Natural killer cell treated with Interleukin-12 subunit alpha and Interleukin-12 subunit beta and Interleukin-15 and Interleukin-18, amount 100 ng/mL, for 72 hours (primary cell): ENCODE results near the gene CHCHD3. TPM values are rescaled to one million over a fixed set of nuclear protein-coding genes. Genes with fewer than 3 reads are reported as not detected.
A peak's percentile ranks its signal among the peaks of the same experiment; 100 is the strongest.

Source experiments
- ATAC-seq, 2 donors: fragments of 150-1000 bp; cut with Tn5 transposase in 1 of 2; sonication (Bioruptor Pico), chemical (Tn5 transposase) in 1 of 2; 2 replicates each; pipeline ENCODE4 v1.10.0; 2021
- DNase-seq: peaks from one replicate; pipeline ENCODE4 v3.0.0; 2022; ENCODE audit warnings: low spot score
- H3K27ac Mint-ChIP-seq, 2 donors: 1 replicate in 1 of 2; 2 replicates in 1 of 2; pipeline ENCODE4 v1.8.0; 2022; ENCODE audit warnings: mixed read lengths in 2 of 2, mild to moderate bottlenecking in 1 of 2, moderate library complexity in 1 of 2
- H3K27me3 Mint-ChIP-seq, 2 donors: 1 replicate in 1 of 2; 2 replicates in 1 of 2; pipeline ENCODE4 v1.8.0; 2022; ENCODE audit warnings: mixed read lengths in 2 of 2
- H3K36me3 Mint-ChIP-seq: one replicate; pipeline ENCODE4 v1.8.0; 2022; ENCODE audit warnings: mixed read lengths
- H3K4me1 Mint-ChIP-seq, 2 donors: 1 replicate in 1 of 2; 2 replicates in 1 of 2; pipeline ENCODE4 v1.8.0; 2022; ENCODE audit warnings: low read depth in 2 of 2, mixed read lengths in 2 of 2, mild to moderate bottlenecking in 1 of 2
- H3K4me3 Mint-ChIP-seq: one replicate; pipeline ENCODE4 v1.8.0; 2022; ENCODE audit warnings: mixed read lengths
- H3K9me3 Mint-ChIP-seq: 2 replicates; pipeline ENCODE4 v1.8.0; 2022; ENCODE audit warnings: mixed read lengths
- total RNA-seq, 2 donors: library from RNA; stranded (reverse); gene quantifications; one replicate each; pipeline ENCODE4 v1.2.3, GENCODE V29; 2022

The CHCHD3 gene
- total RNA-seq, 2 donors from 2014 or later = 58.8 to 96.1 TPM

GRCh38 chr7:133064082-133064820, 17.6 kb downstream of the CHCHD3 start:
- DNase-seq = no peak
- ATAC-seq = no peak

GRCh38 chr7:133061792-133062191, 20.1 kb downstream of the CHCHD3 start:
- ATAC-seq (no peak), DNase-seq (no peak)
- peaks cover 3% of the 10 kb centered on the region for H3K9me3 Mint-ChIP-seq
- no peak overlapping the region for H3K4me3 Mint-ChIP-seq
- no peak overlapping the region for H3K27ac Mint-ChIP-seq
- H3K36me3 Mint-ChIP-seq = peaks cover 9% of the 10 kb centered on the region
- no peaks in the 10 kb centered on the region for H3K27me3 Mint-ChIP-seq
- peaks cover 25 to 32% of the 10 kb centered on the region in 2 donors for H3K4me1 Mint-ChIP-seq

More at GRCh38 chr7:133064082-133064820, 17.6 kb downstream of the CHCHD3 start:
- Mint-ChIP-seq H3K4me3 (no peak overlapping the region), H3K4me1 (peaks cover 21 to 27% of the 10 kb centered on the region in 2 donors), H3K9me3 (peaks cover 3% of the 10 kb centered on the region), H3K27me3 (no peaks in the 10 kb centered on the region), H3K36me3 (peaks cover 23% of the 10 kb centered on the region), H3K27ac (no peak overlapping the region)

- Mint-ChIP-seq H3K4me1 (peaks cover 29 to 30% of the 10 kb centered on the region in 2 donors), H3K27me3 (no peaks in the 10 kb centered on the region), H3K9me3 (peaks cover 3% of the 10 kb centered on the region), H3K27ac (no peak overlapping the region), H3K4me3 (no peak overlapping the region), H3K36me3 (peaks cover 5% of the 10 kb centered on the region)
- no peak for ATAC-seq
- no peak for DNase-seq
Measured at GRCh38 chr7:133061357-133061756, 20.5 kb downstream of the CHCHD3 start.

GRCh38 chr7:133060004-133060403, 21.9 kb downstream of the CHCHD3 start:
- DNase-seq (no peak), ATAC-seq (no peak)
- Mint-ChIP-seq H3K27ac (no peak overlapping the region), H3K36me3 (peaks cover 5% of the 10 kb centered on the region), H3K27me3 (no peaks in the 10 kb centered on the region), H3K4me1 (peaks cover 35 to 36% of the 10 kb centered on the region in 2 donors), H3K4me3 (no peak overlapping the region), H3K9me3 (peaks cover 3% of the 10 kb centered on the region)

- ATAC-seq (no peak), DNase-seq (no peak)
- peaks cover 35 to 38% of the 10 kb centered on the region in 2 donors for H3K4me1 Mint-ChIP-seq
- no peaks in the 10 kb centered on the region for H3K27me3 Mint-ChIP-seq
- no peak overlapping the region for H3K4me3 Mint-ChIP-seq
- no peak overlapping the region for H3K27ac Mint-ChIP-seq
- H3K36me3 Mint-ChIP-seq = peaks cover 5% of the 10 kb centered on the region
- peaks cover 3% of the 10 kb centered on the region for H3K9me3 Mint-ChIP-seq
Measured at GRCh38 chr7:133059263-133059662, 22.6 kb downstream of the CHCHD3 start.

- no peaks in the 10 kb centered on the region for H3K9me3 Mint-ChIP-seq
- H3K27me3 Mint-ChIP-seq = no peaks in the 10 kb centered on the region
- peaks cover 5% of the 10 kb centered on the region for H3K36me3 Mint-ChIP-seq
- no peak for DNase-seq
- no peak for ATAC-seq
- H3K27ac Mint-ChIP-seq = no peak overlapping the region
- peaks cover 33 to 49% of the 10 kb centered on the region in 2 donors for H3K4me1 Mint-ChIP-seq
- no peak overlapping the region for H3K4me3 Mint-ChIP-seq
Measured at GRCh38 chr7:133056370-133057238, 25.3 kb downstream of the CHCHD3 start.

- no peak for DNase-seq
- no peak overlapping the region for H3K27ac Mint-ChIP-seq
- no peaks in the 10 kb centered on the region for H3K36me3 Mint-ChIP-seq
- H3K9me3 Mint-ChIP-seq = no peaks in the 10 kb centered on the region
- H3K27me3 Mint-ChIP-seq = no peaks in the 10 kb centered on the region
- no peak for ATAC-seq
- H3K4me3 Mint-ChIP-seq = no peak overlapping the region
- H3K4me1 Mint-ChIP-seq = peaks cover 22 to 38% of the 10 kb centered on the region in 2 donors
Measured at GRCh38 chr7:133054162-133054840, 27.6 kb downstream of the CHCHD3 start.

- DNase-seq (no peak), ATAC-seq (peak in 1 of 2 donors; percentile 38)
- H3K36me3 Mint-ChIP-seq = no peaks in the 10 kb centered on the region
- no peak overlapping the region for H3K4me3 Mint-ChIP-seq
- no peak overlapping the region for H3K27ac Mint-ChIP-seq
- H3K4me1 Mint-ChIP-seq = peaks cover 17 to 43% of the 10 kb centered on the region in 2 donors
- H3K27me3 Mint-ChIP-seq = no peaks in the 10 kb centered on the region
- H3K9me3 Mint-ChIP-seq = no peaks in the 10 kb centered on the region
Measured at GRCh38 chr7:133053321-133053891, 28.5 kb downstream of the CHCHD3 start.

GRCh38 chr7:133052826-133053225, 29.1 kb downstream of the CHCHD3 start:
- Mint-ChIP-seq H3K27me3 (no peaks in the 10 kb centered on the region), H3K36me3 (no peaks in the 10 kb centered on the region), H3K4me1 (peaks cover 17 to 43% of the 10 kb centered on the region in 2 donors), H3K27ac (no peak overlapping the region), H3K4me3 (no peak overlapping the region), H3K9me3 (no peaks in the 10 kb centered on the region)
- DNase-seq (no peak), ATAC-seq (no peak)

- no peaks in the 10 kb centered on the region for H3K9me3 Mint-ChIP-seq
- no peak overlapping the region for H3K4me3 Mint-ChIP-seq
Measured at GRCh38 chr7:133052401-133052756, 29.5 kb downstream of the CHCHD3 start.

GRCh38 chr7:133051719-133052400, 30.0 kb downstream of the CHCHD3 start:
- H3K4me3 Mint-ChIP-seq = no peak overlapping the region
- H3K36me3 Mint-ChIP-seq = peaks cover 2% of the 10 kb centered on the region
- H3K4me1 Mint-ChIP-seq = peaks cover 16 to 39% of the 10 kb centered on the region in 2 donors

More at GRCh38 chr7:133052401-133052756, 29.5 kb downstream of the CHCHD3 start:
- H3K4me1 Mint-ChIP-seq = peaks cover 17 to 43% of the 10 kb centered on the region in 2 donors
- no peak for DNase-seq
- no peak for ATAC-seq
- no peaks in the 10 kb centered on the region for H3K27me3 Mint-ChIP-seq
- H3K27ac Mint-ChIP-seq = no peak overlapping the region
- no peaks in the 10 kb centered on the region for H3K36me3 Mint-ChIP-seq

GRCh38 chr7:133051066-133051465, 30.8 kb downstream of the CHCHD3 start:
- Mint-ChIP-seq H3K4me3 (no peak overlapping the region), H3K36me3 (peaks cover 6% of the 10 kb centered on the region), H3K27me3 (no peaks in the 10 kb centered on the region), H3K27ac (no peak overlapping the region), H3K9me3 (no peaks in the 10 kb centered on the region), H3K4me1 (peaks cover 11 to 31% of the 10 kb centered on the region in 2 donors)
- DNase-seq (no peak), ATAC-seq (no peak)

More at GRCh38 chr7:133051719-133052400, 30.0 kb downstream of the CHCHD3 start:
- no peaks in the 10 kb centered on the region for H3K9me3 Mint-ChIP-seq
- no peaks in the 10 kb centered on the region for H3K27me3 Mint-ChIP-seq
- DNase-seq (no peak), ATAC-seq (no peak)
- H3K27ac Mint-ChIP-seq = no peak overlapping the region
